GM18858 (cell line): Measurements from ENCODE around the gene PERM1.
A peak's percentile ranks its signal among the peaks of the same experiment; 100 is the strongest.
"Not testable (repeated sequence)": the region's sequence is repeated elsewhere in the genome, so short reads cannot be mapped to it uniquely, and the experiment has no call there.

Experiments used
- ATAC-seq: cut with Tn5 transposase; IDR thresholded peaks from one replicate; pipeline ENCODE4 v1.9.1; 2021; ENCODE audit not compliant: unreplicated experiment

PERM1 gene

GRCh38 chr1:981955-982558 lies at the start of gene PERM1:
PERM1 (minus strand) TSS chr1:982093; CDS start chr1:981029, 1,064 bp downstream.
- no peak for ATAC-seq

- not testable (repeated sequence) for ATAC-seq
Measured at GRCh38 chr1:1030867-1031658, 49.2 kb upstream of the PERM1 start.

- no peak for ATAC-seq
Measured at GRCh38 chr1:1027791-1028190, 45.9 kb upstream of the PERM1 start.

- no peak for ATAC-seq
Measured at GRCh38 chr1:1026599-1027413, 44.9 kb upstream of the PERM1 start.

GRCh38 chr1:1025730-1026129 lies 43.8 kb upstream of the PERM1 start:
- no peak for ATAC-seq

- no peak for ATAC-seq
Measured at GRCh38 chr1:1024771-1025699, 43.1 kb upstream of the PERM1 start.

- no peak for ATAC-seq
Measured at GRCh38 chr1:1024149-1024770, 42.4 kb upstream of the PERM1 start.

- ATAC-seq = no peak
Measured at GRCh38 chr1:1023700-1024099, 41.8 kb upstream of the PERM1 start.

- no peak for ATAC-seq
Measured at GRCh38 chr1:1022302-1023009, 40.6 kb upstream of the PERM1 start.

- ATAC-seq = no peak
Measured at GRCh38 chr1:1021920-1022259, 40.0 kb upstream of the PERM1 start.

- no peak for ATAC-seq
Measured at GRCh38 chr1:1021010-1021919, 39.4 kb upstream of the PERM1 start.

- ATAC-seq = no peak
Measured at GRCh38 chr1:1020415-1021009, 38.6 kb upstream of the PERM1 start.

- peak; percentile 25 for ATAC-seq
Measured at GRCh38 chr1:1020000-1020404, 38.1 kb upstream of the PERM1 start, which contains the start of gene AGRN. AGRN (plus strand) TSS chr1:1020120; CDS start chr1:1020173, 53 bp downstream.

GRCh38 chr1:1019122-1019999 lies 37.5 kb upstream of the PERM1 start:
- peak; percentile 54 for ATAC-seq

- not testable (repeated sequence) for ATAC-seq
Measured at GRCh38 chr1:1018321-1018685, 36.4 kb upstream of the PERM1 start.

- not testable (repeated sequence) for ATAC-seq
Measured at GRCh38 chr1:1017397-1018320, 35.8 kb upstream of the PERM1 start.
